ENCODE results near the gene CSTF2T.
A peak's percentile ranks its signal among the peaks of the same experiment; 100 is the strongest.

CSTF2T gene

GRCh38 chr10:51699475-51700227 is at the start of gene CSTF2T:
CSTF2T (minus strand) TSS chr10:51699595; CDS start chr10:51699549, 46 bp downstream.
- peak; percentile 96 for DNase-seq

- DNase-seq = no peak
These were observed 49.6 kb upstream of the CSTF2T start for GRCh38 chr10:51748959-51749358.

- DNase-seq = no peak
These were observed 47.8 kb upstream of the CSTF2T start for GRCh38 chr10:51747216-51747615.

DNA sequence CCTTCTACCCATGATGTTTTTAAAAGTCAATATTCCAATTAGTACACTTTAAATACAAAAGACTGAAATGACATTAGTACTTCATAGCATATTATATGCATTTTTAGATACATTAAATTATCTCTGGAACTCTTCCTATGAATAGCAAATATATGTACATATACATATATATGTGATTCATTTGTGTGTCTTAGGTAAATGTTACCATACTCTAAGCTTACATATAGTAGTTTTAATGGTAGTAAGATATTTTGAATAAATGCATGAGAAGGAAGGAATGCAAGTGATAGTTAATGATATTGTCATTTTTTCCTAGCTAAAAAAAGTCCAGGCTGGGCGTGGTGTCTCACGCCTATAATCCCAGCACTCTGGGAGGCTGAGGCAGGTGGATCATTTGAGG is 46.0 kb upstream of the CSTF2T start:
- no peak for DNase-seq

GRCh38 chr10:51744235-51745000 is 45.0 kb upstream of the CSTF2T start:
- no peak for DNase-seq

GRCh38 chr10:51743146-51743545 is 43.8 kb upstream of the CSTF2T start:
- no peak for DNase-seq

DNA sequence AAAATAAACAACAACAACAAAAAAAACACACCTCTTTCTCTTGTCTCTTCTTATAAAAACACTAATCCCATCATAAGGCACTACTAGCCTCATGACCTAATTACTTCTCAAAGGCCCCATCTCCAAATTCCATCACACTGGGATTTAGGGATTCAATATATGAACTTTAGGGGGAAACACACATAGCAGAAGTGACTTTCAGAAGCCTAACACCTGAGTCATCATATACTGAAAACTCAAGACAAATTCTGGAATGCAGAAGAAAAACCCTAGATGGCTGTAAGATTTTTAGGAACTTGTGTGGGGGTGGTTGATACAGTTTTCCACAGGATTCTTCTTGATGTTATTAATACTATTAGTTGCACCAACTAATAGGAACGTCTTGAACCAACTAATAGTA is 33.7 kb upstream of the CSTF2T start:
- DNase-seq = no peak

GRCh38 chr10:51729822-51730555 is 30.6 kb upstream of the CSTF2T start:
- no peak for DNase-seq

DNA sequence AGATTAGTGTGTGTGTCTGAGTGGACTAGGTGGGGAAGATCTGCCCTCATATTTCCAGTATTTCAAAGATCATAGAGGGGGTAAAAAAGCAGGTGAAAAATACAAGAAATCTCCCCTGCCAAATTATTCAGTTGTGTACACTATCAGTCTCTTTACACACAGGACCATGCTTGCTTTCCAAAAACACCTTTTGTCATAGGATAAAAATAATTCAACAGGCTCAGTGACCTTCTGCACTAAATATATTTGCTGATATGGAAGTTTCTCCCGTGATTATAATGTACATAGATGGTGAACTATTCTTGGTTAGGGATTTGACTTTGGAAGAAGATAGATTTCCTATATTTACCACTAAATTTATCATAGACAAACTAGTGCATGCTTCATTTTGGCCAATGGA is 24.6 kb upstream of the CSTF2T start:
- no peak for DNase-seq

GRCh38 chr10:51718804-51719291 is 19.5 kb upstream of the CSTF2T start:
- no peak for DNase-seq

DNA sequence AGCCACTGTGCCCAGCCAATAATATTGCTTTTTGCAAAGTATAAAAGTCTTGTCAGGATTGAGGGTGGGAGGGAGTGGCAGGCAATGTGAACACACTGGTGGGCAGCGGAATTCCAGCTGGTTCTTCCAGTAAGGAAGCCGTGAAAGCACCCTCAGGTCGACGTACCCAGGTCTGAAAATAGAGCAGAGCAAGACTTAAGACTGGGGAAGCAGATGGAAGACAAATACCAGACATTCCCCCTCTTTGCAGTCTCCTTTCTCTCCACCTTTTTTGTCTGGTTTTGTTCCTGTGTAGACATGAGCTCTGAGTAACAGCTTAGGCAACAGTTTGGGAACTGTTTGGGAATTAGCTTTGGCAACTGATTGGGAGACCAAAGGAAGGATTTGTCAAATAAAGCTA is 17.6 kb upstream of the CSTF2T start:
- no peak for DNase-seq

GRCh38 chr10:51711519-51711891 is 12.1 kb upstream of the CSTF2T start:
- no peak for DNase-seq

GRCh38 chr10:51709324-51709972 is 10.1 kb upstream of the CSTF2T start:
- DNase-seq = no peak

GRCh38 chr10:51708609-51709008 is 9.2 kb upstream of the CSTF2T start:
- no peak for DNase-seq

DNA sequence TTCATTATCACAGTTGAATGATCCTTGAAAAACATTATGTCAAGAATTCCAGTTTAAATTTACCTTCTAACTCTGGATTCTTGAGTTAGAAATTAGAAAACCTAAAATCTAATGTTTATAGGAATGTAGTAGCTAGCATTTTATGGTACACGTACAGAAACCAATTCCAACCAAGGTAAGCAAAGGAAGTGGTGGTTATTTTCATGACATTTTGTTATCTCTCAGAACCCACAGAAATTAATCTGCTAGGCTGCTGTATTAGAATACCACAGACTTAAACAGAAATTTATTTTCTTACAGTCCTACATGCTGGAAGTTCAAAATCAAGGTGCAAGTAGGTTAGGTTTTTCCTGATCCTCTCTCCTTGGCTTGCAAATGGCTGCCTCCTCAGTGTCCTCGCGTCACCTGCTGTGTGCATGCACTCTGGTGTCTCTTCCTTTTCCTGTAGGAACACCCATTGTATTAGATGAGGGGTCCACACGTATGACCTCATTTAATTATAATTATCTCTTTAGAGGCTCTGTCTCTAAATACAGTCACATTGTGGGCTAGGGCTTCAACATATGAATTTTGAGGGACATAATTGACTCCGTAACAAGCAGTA is 8.5 kb upstream of the CSTF2T start:
- DNase-seq = no peak

DNA sequence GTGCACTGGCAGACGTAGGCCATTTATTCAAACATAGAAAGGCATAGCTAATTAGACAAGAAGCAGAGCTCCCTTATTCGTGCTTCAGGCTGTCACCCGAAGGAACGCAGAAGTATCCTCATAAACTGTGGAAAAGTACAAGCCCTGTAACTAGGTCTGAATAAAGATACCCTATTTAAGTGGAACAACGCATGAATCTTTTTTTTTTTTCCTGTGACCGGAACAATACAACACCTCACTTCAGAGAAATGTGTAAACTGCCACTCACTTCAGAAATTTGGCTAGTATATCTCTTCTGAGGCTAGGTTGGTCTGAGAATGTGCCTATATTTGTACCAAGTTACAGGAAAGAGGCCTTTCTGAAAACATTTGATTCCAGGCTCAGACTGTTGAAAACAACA is 8.0 kb upstream of the CSTF2T start:
- DNase-seq = no peak

DNA sequence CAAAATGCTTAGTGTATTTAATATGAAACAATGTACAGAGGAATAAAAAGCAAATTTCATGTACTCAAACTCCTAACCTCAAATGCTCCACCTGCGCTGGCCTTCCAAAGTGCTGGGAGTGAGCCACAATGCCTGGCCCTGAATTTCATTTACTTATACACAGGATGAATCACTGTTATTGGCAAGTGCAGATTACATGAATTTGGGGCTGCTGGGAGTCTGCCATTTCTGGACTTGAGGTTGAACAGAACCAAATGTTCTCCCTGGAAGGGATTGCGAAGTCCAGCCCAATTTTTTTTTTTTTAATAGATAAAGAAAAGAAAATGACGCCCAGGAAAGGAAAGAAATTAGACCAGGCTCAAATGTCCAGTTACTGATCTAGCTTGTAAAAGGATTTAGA is 6.8 kb upstream of the CSTF2T start:
- peak; percentile 27 for DNase-seq

DNA sequence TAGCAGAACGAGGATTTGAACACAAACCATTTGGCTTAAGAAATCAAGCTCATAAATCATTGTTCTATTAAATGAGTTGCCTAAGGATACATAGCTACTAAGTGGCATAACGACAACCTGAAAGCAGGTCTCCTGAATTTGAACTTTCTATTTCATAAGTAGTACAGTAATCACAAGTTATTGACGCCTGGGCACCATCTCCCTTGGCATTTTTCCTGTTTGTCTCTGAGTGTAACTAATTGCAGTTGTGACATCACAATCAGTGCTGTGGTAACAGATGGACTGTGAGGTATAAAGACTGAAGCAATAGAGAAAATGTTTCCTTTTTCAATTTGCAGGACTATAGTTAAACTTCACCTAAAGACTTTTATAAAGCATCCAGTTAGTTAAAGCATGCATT is 6.4 kb upstream of the CSTF2T start:
- no peak for DNase-seq

GRCh38 chr10:51700228-51700817 is 928 bp upstream of the CSTF2T start:
- DNase-seq = peak; percentile 44

GRCh38 chr10:51699145-51699474 is 285 bp downstream of the CSTF2T start:
- DNase-seq = no peak

DNA sequence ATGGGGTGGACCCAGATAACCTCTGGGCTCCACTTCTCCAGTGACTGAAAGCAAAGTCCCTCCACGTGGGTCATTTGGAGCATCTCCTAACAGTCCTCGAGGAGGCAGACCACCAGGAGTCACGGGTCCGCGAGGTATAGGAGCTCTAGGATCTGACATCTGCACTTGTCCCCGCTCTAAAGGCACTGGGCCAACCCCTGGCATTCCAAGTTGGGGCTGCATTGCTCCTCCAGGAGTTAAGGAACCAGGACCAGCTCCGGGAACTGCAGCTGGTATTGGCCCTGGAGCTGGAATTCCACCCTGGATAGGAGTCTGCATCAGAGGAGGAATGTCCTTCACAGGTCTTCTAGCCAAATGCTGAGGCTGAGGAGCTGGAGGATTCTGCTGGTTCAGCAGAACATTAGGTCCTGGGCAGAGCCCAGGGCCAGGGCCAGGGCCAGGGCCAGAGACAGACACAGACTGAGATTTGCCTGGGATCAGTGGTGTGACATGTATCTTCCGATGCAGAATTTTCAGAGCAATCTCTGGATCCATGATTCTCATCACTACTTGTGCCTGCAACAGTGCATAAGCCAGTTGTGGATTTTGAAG is 827 bp downstream of the CSTF2T start:
- no peak for DNase-seq

GRCh38 chr10:51696251-51696650 is 3.1 kb downstream of the CSTF2T start:
- DNase-seq = no peak

Data from midbrain (tissue), 1 donor.